ENCODE measurements around the gene ZNF516.

ZNF516 gene

DNA sequence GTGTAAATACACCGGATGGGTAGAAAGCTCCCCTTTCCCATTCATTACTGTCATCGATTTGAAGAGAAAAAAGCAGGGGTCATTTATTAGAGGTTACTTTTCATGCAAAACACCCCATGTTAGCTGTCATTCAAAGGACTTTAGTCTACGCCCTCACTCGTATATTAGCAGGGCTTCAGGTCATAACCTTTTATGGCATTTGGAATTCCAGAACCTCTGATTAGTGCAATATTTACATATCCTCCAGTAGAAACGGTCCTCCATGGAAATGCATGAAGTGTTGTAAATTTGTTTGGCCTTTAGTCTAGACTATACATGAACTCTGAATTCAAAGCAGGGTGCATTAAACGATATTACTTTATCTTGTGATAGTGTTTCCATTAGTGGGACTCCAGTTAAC is 180.5 kb downstream of the ZNF516 start:
- no peak for DNase-seq (ENCODE audit: low spot score)
- no peak overlapping the region for H3K27ac ChIP-seq (ENCODE audit: poor library complexity, severe bottlenecking)
- no peak for ATAC-seq (ENCODE audit: low read depth)
- H3K27me3 ChIP-seq (ENCODE audit: insufficient read depth, poor library complexity, severe bottlenecking): peaks cover 4% of the 10 kb centered on the region
- H3K36me3 ChIP-seq (ENCODE audit: low read depth): no peaks in the 10 kb centered on the region
- TF ChIP-seq, protein P1, sequence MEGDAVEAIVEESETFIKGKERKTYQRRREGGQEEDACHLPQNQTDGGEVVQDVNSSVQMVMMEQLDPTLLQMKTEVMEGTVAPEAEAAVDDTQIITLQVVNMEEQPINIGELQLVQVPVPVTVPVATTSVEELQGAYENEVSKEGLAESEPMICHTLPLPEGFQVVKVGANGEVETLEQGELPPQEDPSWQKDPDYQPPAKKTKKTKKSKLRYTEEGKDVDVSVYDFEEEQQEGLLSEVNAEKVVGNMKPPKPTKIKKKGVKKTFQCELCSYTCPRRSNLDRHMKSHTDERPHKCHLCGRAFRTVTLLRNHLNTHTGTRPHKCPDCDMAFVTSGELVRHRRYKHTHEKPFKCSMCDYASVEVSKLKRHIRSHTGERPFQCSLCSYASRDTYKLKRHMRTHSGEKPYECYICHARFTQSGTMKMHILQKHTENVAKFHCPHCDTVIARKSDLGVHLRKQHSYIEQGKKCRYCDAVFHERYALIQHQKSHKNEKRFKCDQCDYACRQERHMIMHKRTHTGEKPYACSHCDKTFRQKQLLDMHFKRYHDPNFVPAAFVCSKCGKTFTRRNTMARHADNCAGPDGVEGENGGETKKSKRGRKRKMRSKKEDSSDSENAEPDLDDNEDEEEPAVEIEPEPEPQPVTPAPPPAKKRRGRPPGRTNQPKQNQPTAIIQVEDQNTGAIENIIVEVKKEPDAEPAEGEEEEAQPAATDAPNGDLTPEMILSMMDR (IDR thresholded peaks at IDR 0.05; ENCODE audit: poor library complexity, severe bottlenecking): no peak
- H3K9me3 ChIP-seq (ENCODE audit: severe bottlenecking): no peaks in the 10 kb centered on the region
- no peak overlapping the region for H3K4me3 ChIP-seq (ENCODE audit: severe bottlenecking)
- no peaks in the 10 kb centered on the region for H3K4me1 ChIP-seq (ENCODE audit: insufficient read depth, poor library complexity, severe bottlenecking)

- Histone ChIP-seq H3K36me3 (ENCODE audit: low read depth) (no peaks in the 10 kb centered on the region), H3K27ac (ENCODE audit: poor library complexity, severe bottlenecking) (no peak overlapping the region), H3K27me3 (ENCODE audit: insufficient read depth, poor library complexity, severe bottlenecking) (peaks cover 4% of the 10 kb centered on the region), H3K4me3 (ENCODE audit: severe bottlenecking) (no peak overlapping the region), H3K9me3 (ENCODE audit: severe bottlenecking) (no peaks in the 10 kb centered on the region), H3K4me1 (ENCODE audit: insufficient read depth, poor library complexity, severe bottlenecking) (no peaks in the 10 kb centered on the region)
- TF ChIP-seq, protein P1 (IDR thresholded peaks at IDR 0.05; ENCODE audit: poor library complexity, severe bottlenecking): no peak
- ATAC-seq (ENCODE audit: low read depth): no peak
- no peak for DNase-seq (ENCODE audit: low spot score)
These were observed 181.0 kb downstream of the ZNF516 start for GRCh38 chr18:76314015-76314414.

Data from RWPE2 (cell line).